WTC11 (cell line): Measurements from ENCODE around the gene NUB1. TPM values are rescaled to one million over a fixed set of nuclear protein-coding genes. Genes with fewer than 3 reads are reported as not detected.

Source experiments
- ATAC-seq: fragments of 200-7000 bp; cut with Tn5 transposase; 2 replicates; pipeline ENCODE4 v1.10.0; 2021; ENCODE audit warnings: mild to moderate bottlenecking, moderate library complexity
- CTCF ChIA-PET: fragments of 300-600 bp; sonication (Branson Sonifier 250); formaldehyde crosslinking; loops from one replicate; lab custom pipeline; 2021; ENCODE audit warnings: antibody characterized with exemption; lab: Charles Lee
- POLR2A ChIA-PET: fragments of 350-600 bp; sonication (Branson Sonifier 250); formaldehyde crosslinking; loops from one replicate; lab custom pipeline; 2021; ENCODE audit warnings: antibody characterized with exemption; lab: Charles Lee
- DNase-seq: peaks from one replicate; pipeline ENCODE4 v3.0.0; 2021; ENCODE audit warnings: low spot score
- H3K27ac Mint-ChIP-seq: 2 replicates; pipeline ENCODE4 v1.8.0; 2021; ENCODE audit warnings: mixed read lengths
- H3K27me3 Mint-ChIP-seq: 2 replicates; pipeline ENCODE4 v1.8.0; 2021; ENCODE audit warnings: low read depth, mild to moderate bottlenecking, moderate library complexity, mixed read lengths
- H3K36me3 Mint-ChIP-seq: 2 replicates; pipeline ENCODE4 v1.8.0; 2021; ENCODE audit warnings: mixed read lengths
- H3K4me1 Mint-ChIP-seq: 2 replicates; pipeline ENCODE4 v1.8.0; 2022; ENCODE audit warnings: mixed read lengths
- H3K4me3 Mint-ChIP-seq: 2 replicates; pipeline ENCODE4 v1.8.0; 2021; ENCODE audit warnings: mild to moderate bottlenecking, moderate library complexity, mixed read lengths
- H3K9me3 Mint-ChIP-seq: 2 replicates; pipeline ENCODE4 v1.8.0; 2021; ENCODE audit warnings: mixed read lengths
- ARID4B ChIP-seq: sonication (generic); formaldehyde crosslinking; IDR thresholded peaks from 2 replicates; pipeline ENCODE4 v1.8.0; 2023; ENCODE audit warnings: missing genetic modification reagents, mild to moderate bottlenecking, borderline replicate concordance
- ATF2 ChIP-seq: sonication (generic); formaldehyde crosslinking; IDR thresholded peaks from 2 replicates; pipeline ENCODE4 v1.8.1; 2022; ENCODE audit warnings: low read depth, missing genetic modification reagents, borderline replicate concordance
- CBFB ChIP-seq: sonication (generic); formaldehyde crosslinking; IDR thresholded peaks from 2 replicates; pipeline ENCODE4 v1.8.1; 2022; ENCODE audit warnings: mild to moderate bottlenecking, low read depth, missing genetic modification reagents
- CTCF ChIP-seq: fragments of 200-600 bp; IDR thresholded peaks from 2 replicates; pipeline ENCODE4 v1.8.0; 2022; ENCODE audit warnings: antibody characterized with exemption
- E2F5 ChIP-seq: sonication (generic); formaldehyde crosslinking; IDR thresholded peaks from 2 replicates; pipeline ENCODE4 v1.8.1; 2022; ENCODE audit warnings: mild to moderate bottlenecking, moderate library complexity, missing genetic modification reagents
- FOXP1 ChIP-seq: sonication (generic); formaldehyde crosslinking; IDR thresholded peaks from 2 replicates; pipeline ENCODE4 v1.8.0; 2022; ENCODE audit warnings: missing genetic modification reagents, mild to moderate bottlenecking, moderate library complexity, borderline replicate concordance
- HMGA2 ChIP-seq: fragments of 250-450 bp; sonication (Bioruptor Pico); IDR thresholded peaks from 2 replicates; pipeline ENCODE4 v1.4.0; 2021; ENCODE audit warnings: mild to moderate bottlenecking, moderate library complexity
- USF2 ChIP-seq: sonication (generic); formaldehyde crosslinking; IDR thresholded peaks from 2 replicates; pipeline ENCODE4 v1.8.1; 2023; ENCODE audit warnings: mild to moderate bottlenecking, missing genetic modification reagents, moderate library complexity
- ZBTB21 ChIP-seq: sonication (generic); formaldehyde crosslinking; IDR thresholded peaks from 2 replicates; pipeline ENCODE4 v1.8.1; 2023; ENCODE audit warnings: mild to moderate bottlenecking, missing genetic modification reagents, borderline replicate concordance
- ZNF121 ChIP-seq: sonication (generic); formaldehyde crosslinking; IDR thresholded peaks from 2 replicates; pipeline ENCODE4 v1.8.0; 2023; ENCODE audit warnings: missing genetic modification reagents
- ZNF232 ChIP-seq: sonication (generic); formaldehyde crosslinking; IDR thresholded peaks from 2 replicates; pipeline ENCODE4 v1.8.0; 2022; ENCODE audit warnings: mild to moderate bottlenecking, missing genetic modification reagents
- ZSCAN18 ChIP-seq: fragments of 250-450 bp; sonication (Bioruptor Pico); IDR thresholded peaks from 2 replicates; pipeline ENCODE4 v2.1.2; 2022; ENCODE audit warnings: mild to moderate bottlenecking, moderate library complexity
- total RNA-seq: library from RNA; stranded (reverse); gene quantifications from 3 replicates; pipeline ENCODE4 v1.2.3, GENCODE V29; 2021

The NUB1 gene
- total RNA-seq, 1 experiment from 2014 or later, result 38.3 TPM

- no peak for TF ChIP-seq CTCF
- TF ChIP-seq, all 79 proteins: peak for 0
Observed at GRCh38 chr7:151424799-151425198, 83.2 kb downstream of the NUB1 start (continued).

GRCh38 chr7:151425670-151426440 is 84.2 kb downstream of the NUB1 start:
- CTCF ChIA-PET, result no interaction called here
- H3K4me3 Mint-ChIP-seq, result no peak overlapping the region
- H3K36me3 Mint-ChIP-seq, result peaks cover 14% of the 10 kb centered on the region
- peaks cover 22% of the 10 kb centered on the region for H3K9me3 Mint-ChIP-seq
- ATAC-seq, result no peak
- H3K27ac Mint-ChIP-seq, result no peak overlapping the region
- peaks cover 32% of the 10 kb centered on the region for H3K4me1 Mint-ChIP-seq
- POLR2A ChIA-PET, result no interaction called here
- no peak for DNase-seq
- TF ChIP-seq USF2 (CRISPR knock-in tag) (no peak), ZSCAN18 (CRISPR knock-in tag) (no peak), FOXP1 (CRISPR knock-in tag) (no peak), ARID4B (no peak), ZNF232 (no peak), HMGA2 (CRISPR knock-in tag) (no peak), ZNF121 (CRISPR knock-in tag) (no peak), CBFB (no peak), ZBTB21 (CRISPR knock-in tag) (no peak), ATF2 (CRISPR knock-in tag) (no peak), E2F5 (CRISPR knock-in tag) (no peak)
- TF ChIP-seq, all 79 proteins: peak for 0
- H3K27me3 Mint-ChIP-seq, result peaks cover 21% of the 10 kb centered on the region
